Muscle of leg (tissue), 11 donors: ENCODE measurements around the gene RIPOR2. TPM values are rescaled to one million over a fixed set of nuclear protein-coding genes. Genes with fewer than 3 reads are reported as not detected.
"Not testable (repeated sequence)": the region's sequence is repeated elsewhere in the genome, so short reads cannot be mapped to it uniquely, and the experiment has no call there.

Source experiments
- DNase-seq: peaks from one replicate; pipeline ENCODE4 v3.0.0; 2013
- H3K27ac ChIP-seq: one replicate; pipeline ENCODE4 v1.5.1; 2013; ENCODE audit warnings: mild to moderate bottlenecking, low read length, control low read depth
- H3K27me3 ChIP-seq: one replicate; pipeline ENCODE4 v1.6.1; 2013; ENCODE audit warnings: low read length; ENCODE audit not compliant: control insufficient read depth, insufficient read depth
- H3K36me3 ChIP-seq: one replicate; pipeline ENCODE4 v1.6.1; 2013; ENCODE audit warnings: low read length; ENCODE audit not compliant: control insufficient read depth, insufficient read depth
- H3K4me1 ChIP-seq: one replicate; pipeline ENCODE4 v1.6.1; 2013; ENCODE audit warnings: low read length; ENCODE audit not compliant: control insufficient read depth, insufficient read depth
- H3K4me3 ChIP-seq: one replicate; pipeline ENCODE4 v1.5.1; 2013; ENCODE audit warnings: low read length, control low read depth
- H3K9me3 ChIP-seq: replicated peaks from 2 replicates; pipeline ENCODE4 v1.6.1; 2013; ENCODE audit warnings: low read depth, low read length; ENCODE audit not compliant: control insufficient read depth
- WGBS: methylation state at CpG from one replicate; pipeline ENCODE4 v1.1.5; 2013; ENCODE audit warnings: missing lambda C conversion rate; ENCODE audit not compliant: insufficient coverage; 5-methylcytosine and 5-hydroxymethylcytosine counted together
- polyA plus RNA-seq, 8 donors: library from polyadenylated mRNA; unstranded; fragments of 120-200 nt; gene quantifications; one replicate each; pipeline versions ENCODE4 v1.2.1 to v1.2.3, GENCODE V29; 2013; ENCODE audit warnings: inconsistent platforms in 1 of 8, low replicate concordance in 1 of 8; ENCODE audit not compliant: insufficient read length in 8 of 8, insufficient read depth in 1 of 8
- total RNA-seq: library from RNA; stranded (reverse); fragments of 120-200 nt; gene quantifications from one replicate; pipeline ENCODE4 v1.2.4, GENCODE V29; 2013

RIPOR2 gene
- total and polyA plus RNA-seq, 9 donors = 17.5 to 32.0 (median 25.6) TPM

- Histone ChIP-seq H3K36me3 (no peaks in the 10 kb centered on the region), H3K9me3 (no peaks in the 10 kb centered on the region), H3K27ac (no peak overlapping the region), H3K4me1 (peaks cover 47% of the 10 kb centered on the region), H3K4me3 (no peak overlapping the region), H3K27me3 (no peaks in the 10 kb centered on the region)
- 74% methylated on average over 3 of the region's 5 CpGs for WGBS
- DNase-seq = no peak
Measured at GRCh38 chr6:24916496-24916895, 19.3 kb downstream of the RIPOR2 start.

- Histone ChIP-seq H3K27me3 (peaks cover 2% of the 10 kb centered on the region), H3K4me1 (peaks cover 45% of the 10 kb centered on the region), H3K4me3 (no peak overlapping the region), H3K36me3 (no peaks in the 10 kb centered on the region), H3K27ac (no peak overlapping the region), H3K9me3 (no peaks in the 10 kb centered on the region)
- no peak for DNase-seq
- WGBS = 74% methylated on average over 4 of the region's 5 CpGs
Measured at GRCh38 chr6:24915641-24916040, 20.1 kb downstream of the RIPOR2 start.

- not testable (repeated sequence) for H3K9me3 ChIP-seq, H3K36me3 ChIP-seq, H3K27ac ChIP-seq, H3K27me3 ChIP-seq, DNase-seq, H3K4me3 ChIP-seq
- 94% methylated on average over 5 of the region's 10 CpGs for WGBS
- peaks cover 47% of the 10 kb centered on the region for H3K4me1 ChIP-seq
Measured at GRCh38 chr6:24914082-24914481, 21.7 kb downstream of the RIPOR2 start.

GRCh38 chr6:24911796-24912382 is 23.9 kb downstream of the RIPOR2 start:
- no CpG with 5 or more reads among the region's 6 CpGs for WGBS

GRCh38 chr6:24910961-24911725 is 24.6 kb downstream of the RIPOR2 start:
- DNase-seq = peak; percentile 91
- H3K27ac ChIP-seq = peak overlapping the region; percentile 89
- WGBS = under 1% methylated on average over 54 of the region's 56 CpGs
- H3K36me3 ChIP-seq = no peaks in the 10 kb centered on the region
- H3K4me3 ChIP-seq = peak overlapping the region; percentile 86
- H3K27me3 ChIP-seq = peaks cover 2% of the 10 kb centered on the region
- H3K9me3 ChIP-seq = no peaks in the 10 kb centered on the region
- peaks cover 42% of the 10 kb centered on the region for H3K4me1 ChIP-seq

More at GRCh38 chr6:24911796-24912382, 23.9 kb downstream of the RIPOR2 start:
- Histone ChIP-seq H3K9me3 (no peaks in the 10 kb centered on the region), H3K27me3 (peaks cover 2% of the 10 kb centered on the region), H3K27ac (peak overlapping the region; percentile 89), H3K4me3 (peak overlapping the region; percentile 86), H3K4me1 (peaks cover 42% of the 10 kb centered on the region), H3K36me3 (no peaks in the 10 kb centered on the region)
- no peak for DNase-seq

- Histone ChIP-seq H3K27me3 (peaks cover 2% of the 10 kb centered on the region), H3K27ac (peak overlapping the region; percentile 84), H3K4me3 (peak overlapping the region; percentile 86), H3K9me3 (no peaks in the 10 kb centered on the region), H3K4me1 (peaks cover 38% of the 10 kb centered on the region), H3K36me3 (no peaks in the 10 kb centered on the region)
- peak; percentile 54 for DNase-seq
- WGBS = 4% methylated on average over 28 of the region's 33 CpGs
Measured at GRCh38 chr6:24910331-24910960, 25.3 kb downstream of the RIPOR2 start.

GRCh38 chr6:24909241-24910216 is 26.2 kb downstream of the RIPOR2 start:
- Histone ChIP-seq H3K36me3 (no peaks in the 10 kb centered on the region), H3K4me1 (peaks cover 37% of the 10 kb centered on the region), H3K9me3 (no peaks in the 10 kb centered on the region), H3K27me3 (peaks cover 2% of the 10 kb centered on the region), H3K27ac (peak overlapping the region; percentile 84), H3K4me3 (peak overlapping the region; percentile 86)
- peak; percentile 29 for DNase-seq
- WGBS = 27% methylated on average over 16 of the region's 20 CpGs

- Histone ChIP-seq H3K9me3 (no peaks in the 10 kb centered on the region), H3K27me3 (peaks cover 2% of the 10 kb centered on the region), H3K4me3 (no peak overlapping the region), H3K36me3 (no peaks in the 10 kb centered on the region), H3K27ac (peak overlapping the region; percentile 84), H3K4me1 (peaks cover 42% of the 10 kb centered on the region)
- WGBS = no CpG with 5 or more reads among the region's 4 CpGs
- DNase-seq = peak; percentile 71
Measured at GRCh38 chr6:24908650-24909035, 27.1 kb downstream of the RIPOR2 start.

- H3K9me3 ChIP-seq = no peaks in the 10 kb centered on the region
- H3K4me3 ChIP-seq = no peak overlapping the region
- peaks cover 2% of the 10 kb centered on the region for H3K27me3 ChIP-seq
- H3K36me3 ChIP-seq = no peaks in the 10 kb centered on the region
- H3K27ac ChIP-seq = peak overlapping the region; percentile 84
- 48% methylated on average over 3 of the region's 4 CpGs for WGBS
- peaks cover 42% of the 10 kb centered on the region for H3K4me1 ChIP-seq
- no peak for DNase-seq
Measured at GRCh38 chr6:24907919-24908649, 27.7 kb downstream of the RIPOR2 start.
